GM19035 (cell line): Measurements from ENCODE around the gene ADRM1.

Source experiments
- ATAC-seq: cut with Tn5 transposase; IDR thresholded peaks from one replicate; pipeline ENCODE4 v1.9.1; 2021; ENCODE audit not compliant: unreplicated experiment

Gene ADRM1

DNA sequence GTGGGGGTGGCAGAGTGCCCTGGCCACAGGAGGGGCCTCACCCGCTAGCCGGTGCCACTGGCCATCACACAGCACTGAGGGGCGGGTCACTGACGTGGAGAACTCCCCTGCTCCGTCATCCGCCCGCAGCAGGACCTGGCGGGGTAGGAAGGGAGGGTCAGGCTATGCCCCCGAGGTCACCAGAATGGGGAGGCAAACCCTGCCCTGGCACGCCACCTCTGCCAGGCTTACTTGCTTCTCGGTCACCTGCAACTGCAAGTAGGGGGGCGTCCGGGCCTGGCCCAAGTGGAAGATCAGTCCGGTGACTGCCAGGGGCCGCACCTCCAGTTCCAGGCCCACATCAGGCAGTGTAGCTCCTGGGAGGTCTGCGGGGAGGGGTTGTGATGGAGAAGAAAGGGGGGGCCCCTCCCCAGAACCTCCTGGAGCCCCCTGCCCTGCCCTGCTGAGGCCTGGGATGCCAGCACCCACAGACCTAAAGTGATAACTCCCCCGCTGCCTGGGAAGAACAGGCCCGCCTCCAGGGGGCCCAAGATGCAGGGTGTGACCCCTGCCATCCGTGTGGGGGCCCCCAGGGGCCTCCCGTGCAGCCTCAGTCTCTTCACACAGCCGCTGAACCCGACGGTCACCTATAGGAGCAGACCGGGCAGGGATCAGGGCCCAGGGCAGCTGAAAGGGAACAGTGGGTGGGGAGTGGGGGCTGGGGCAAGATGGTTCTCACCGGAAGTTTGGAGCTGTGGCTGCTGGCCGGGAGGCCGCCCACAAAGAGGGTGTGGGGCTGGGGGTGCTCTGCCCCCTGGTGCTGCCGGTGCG is 7.4 kb downstream of the ADRM1 start:
- ATAC-seq: no peak

- ATAC-seq: no peak
Measured at GRCh38 chr20:62310757-62311121, 7.9 kb downstream of the ADRM1 start.

GRCh38 chr20:62311150-62311549 is 8.4 kb downstream of the ADRM1 start:
- ATAC-seq: no peak

DNA sequence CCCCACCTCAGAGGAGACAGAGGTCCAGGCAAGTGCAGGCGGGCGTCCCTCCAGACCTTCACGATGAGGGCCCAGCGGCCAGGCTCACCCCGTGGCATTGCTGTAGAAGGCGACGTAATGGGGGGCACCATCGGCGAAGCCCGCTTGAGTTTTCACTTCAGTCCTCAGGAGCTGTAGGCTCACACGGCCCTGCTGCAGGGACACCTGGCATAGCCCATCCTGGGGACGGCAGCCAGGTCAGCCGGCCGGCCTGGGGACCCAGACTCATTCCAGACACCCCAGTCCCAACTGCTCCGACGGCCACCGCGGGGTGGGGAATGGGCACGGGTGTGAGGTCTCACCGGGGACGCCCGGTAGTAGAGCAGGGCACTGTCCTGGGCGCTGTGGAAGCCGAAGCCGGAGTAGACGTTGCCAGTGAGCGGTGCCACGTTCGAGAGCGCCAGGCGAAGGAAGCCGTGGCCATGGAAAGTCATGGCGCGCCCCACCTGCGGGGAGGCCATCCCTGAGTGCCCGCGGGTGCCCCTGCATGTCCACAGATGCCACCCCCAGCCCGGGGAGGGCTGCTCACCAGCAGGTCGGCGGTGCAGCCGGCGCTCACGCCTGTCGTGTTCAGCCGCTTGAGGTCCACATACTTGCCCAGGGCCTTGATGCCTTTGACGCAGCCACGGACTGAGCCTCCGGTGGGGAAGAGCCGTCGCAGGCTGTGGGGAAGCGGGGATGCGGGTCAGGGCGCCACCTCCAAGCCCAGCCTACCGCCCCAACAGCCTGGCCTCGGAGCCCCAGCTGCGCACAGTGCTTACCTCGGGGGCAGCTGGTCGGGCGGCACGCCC is 9.2 kb downstream of the ADRM1 start:
- no peak for ATAC-seq

DNA sequence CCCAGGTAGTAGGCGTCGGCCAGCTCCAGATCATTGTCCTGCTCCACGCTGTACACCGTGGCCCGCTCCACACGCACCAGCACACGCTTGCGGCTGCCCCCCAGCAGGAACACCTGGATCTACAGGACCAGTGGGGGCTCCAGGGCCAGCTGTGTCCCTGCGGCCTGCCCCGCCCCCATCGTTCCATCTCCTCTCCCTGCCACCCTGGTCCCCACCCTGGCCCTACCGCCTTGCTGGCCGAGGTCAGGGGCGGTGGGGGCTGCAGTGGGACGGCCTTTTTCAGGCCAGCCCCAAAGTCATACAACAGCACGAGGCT is 9.8 kb downstream of the ADRM1 start:
- no peak for ATAC-seq

DNA sequence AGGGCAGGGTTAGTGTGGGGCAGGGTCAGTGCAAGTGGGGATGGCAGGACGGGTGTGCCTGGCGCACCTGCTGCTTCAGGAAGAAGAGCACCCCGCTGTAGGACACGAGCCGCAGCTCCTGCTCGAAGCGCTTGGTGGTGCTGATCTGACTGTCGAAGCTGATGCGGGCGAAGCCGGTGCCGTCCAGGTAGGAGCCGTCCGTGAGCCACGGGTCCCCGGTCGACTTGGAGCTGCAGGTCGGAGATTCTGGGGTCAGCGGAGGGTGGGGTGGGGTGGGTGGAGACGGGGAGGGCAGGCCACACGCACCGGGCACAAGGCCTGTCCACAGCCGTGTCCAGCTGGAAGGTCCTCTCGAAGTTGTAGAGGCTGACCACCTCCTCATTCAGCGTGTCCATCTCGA is 10.2 kb downstream of the ADRM1 start:
- ATAC-seq: no peak

DNA sequence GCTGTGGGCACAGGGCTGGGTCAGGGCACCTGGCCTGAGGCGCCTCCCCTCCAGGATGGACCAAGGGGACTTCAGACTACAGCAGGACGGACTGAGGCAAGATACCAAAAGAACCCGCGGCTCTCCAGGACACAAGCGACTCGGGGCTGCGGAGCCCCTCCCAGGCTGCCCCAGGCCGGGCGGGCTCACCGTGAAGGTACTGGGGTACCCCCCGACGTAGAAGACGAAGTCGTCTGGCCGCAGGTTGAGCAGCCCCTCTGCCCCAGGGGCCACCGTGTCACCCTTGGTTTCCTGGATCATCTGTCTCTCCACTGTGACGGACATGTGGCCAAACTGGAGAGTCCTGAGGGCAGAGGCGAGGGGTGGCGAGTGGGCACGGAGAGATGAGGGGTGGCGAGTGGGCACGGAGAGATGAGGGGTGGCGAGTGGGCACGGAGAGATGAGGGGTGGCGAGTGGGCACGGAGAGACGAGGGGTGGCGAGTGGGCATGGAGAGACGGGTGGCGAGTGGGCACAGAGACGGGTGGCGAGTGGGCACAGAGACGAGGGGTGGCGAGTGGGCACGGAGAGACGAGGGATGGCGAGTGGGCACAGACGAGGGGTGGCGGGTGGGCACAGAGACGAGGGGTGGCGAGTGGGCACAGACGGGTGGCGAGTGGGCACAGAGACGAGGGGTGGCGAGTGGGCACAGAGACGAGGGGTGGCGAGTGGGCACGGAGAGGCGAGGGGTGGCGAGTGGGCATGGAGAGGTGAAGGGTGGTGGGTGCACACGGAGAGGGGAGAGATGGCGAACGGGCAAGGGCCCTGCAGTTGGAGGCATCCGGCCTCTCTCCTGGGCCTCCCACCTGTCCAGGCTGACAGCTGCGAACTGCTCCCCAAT is 10.9 kb downstream of the ADRM1 start:
- no peak for ATAC-seq

- no peak for ATAC-seq
Measured at GRCh38 chr20:62314339-62314638, 11.5 kb downstream of the ADRM1 start.

DNA sequence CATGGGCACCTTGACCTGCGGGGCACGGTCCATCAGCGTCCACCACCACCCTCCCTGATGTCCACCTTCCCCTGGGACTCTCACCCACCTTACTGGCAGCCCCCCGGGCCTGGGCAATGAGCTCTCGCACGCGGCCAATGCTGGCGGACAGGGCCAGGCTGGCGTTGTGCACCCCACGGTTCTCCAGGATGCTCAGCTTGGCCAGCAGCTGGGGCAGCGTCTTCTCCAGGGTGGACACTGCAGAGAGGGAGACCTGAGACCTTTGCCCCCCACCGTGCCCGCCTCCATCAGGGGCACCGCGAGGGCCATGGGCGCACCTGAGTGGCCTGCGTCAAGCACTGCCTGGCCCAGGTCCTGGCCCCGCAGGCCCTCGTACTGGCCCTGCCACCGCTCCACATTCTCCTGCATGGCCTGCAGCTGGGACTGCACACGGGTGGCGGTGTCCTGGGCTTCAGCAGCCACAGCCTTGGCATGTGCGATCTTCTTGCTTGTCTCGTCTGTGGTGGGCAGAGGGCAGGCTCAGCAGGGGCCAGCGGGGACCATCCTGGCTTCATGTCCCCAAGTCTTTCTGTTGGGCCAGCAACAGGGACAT is 12.0 kb downstream of the ADRM1 start:
- no peak for ATAC-seq

DNA sequence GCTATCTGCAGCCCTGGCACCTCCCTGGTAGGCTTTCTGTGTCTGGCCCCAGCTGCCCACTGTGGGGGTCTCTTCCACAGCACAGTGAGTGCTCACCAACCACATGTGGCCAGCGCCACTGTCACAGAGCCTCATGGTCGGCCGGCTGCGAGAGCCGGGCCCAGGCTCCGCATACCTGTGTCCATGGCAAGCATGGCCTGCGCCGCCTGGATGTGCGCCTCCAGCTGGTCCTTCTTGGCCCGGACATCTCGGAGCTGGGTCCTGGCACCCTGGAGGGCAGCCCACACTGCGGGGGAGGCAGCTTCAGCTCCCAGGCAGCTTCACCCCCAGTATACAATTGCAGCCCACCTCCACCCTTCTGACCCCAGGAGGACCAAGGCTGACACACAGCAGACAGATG is 13.0 kb downstream of the ADRM1 start:
- ATAC-seq: no peak

DNA sequence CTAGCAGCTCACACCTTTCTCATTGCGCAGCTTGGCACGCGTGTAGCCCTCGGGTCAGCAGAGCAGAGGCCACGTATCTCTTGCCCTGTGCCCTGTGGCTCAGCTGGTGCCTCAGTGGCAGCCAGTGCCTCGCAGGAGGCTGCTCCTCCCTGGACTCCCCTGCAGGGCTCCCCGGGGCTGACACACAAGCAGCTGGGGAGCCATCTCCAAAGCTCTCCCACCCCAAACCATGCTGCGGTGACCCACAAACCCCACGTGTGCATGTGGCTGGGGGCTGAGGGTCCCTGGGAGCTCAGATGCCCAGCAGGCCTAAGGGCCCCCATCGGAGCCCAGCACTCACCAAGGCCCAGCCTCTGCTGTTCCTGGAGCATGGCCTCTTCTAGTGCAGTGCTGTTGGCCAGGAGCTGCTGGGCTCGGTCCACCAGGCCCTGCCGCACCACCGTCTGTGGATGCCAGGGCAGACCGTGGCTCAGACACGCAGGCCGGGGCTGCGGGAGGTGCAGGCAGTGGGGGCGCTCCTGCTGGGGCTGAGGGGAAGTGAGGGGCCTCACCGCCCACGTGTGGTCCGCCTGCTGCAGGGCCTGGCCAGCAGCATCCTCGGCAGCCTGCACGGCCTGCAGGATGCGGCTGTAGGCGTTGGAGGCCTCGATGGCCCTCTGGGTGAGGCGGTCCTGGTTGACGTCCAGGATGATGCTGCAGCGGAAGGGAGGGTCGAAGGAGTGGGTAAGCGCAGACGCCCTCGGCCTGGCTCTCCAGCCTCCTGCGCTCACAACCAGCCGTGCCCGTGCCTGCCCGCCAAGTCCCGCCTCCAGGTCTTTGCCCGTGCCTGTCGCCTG is 13.8 kb downstream of the ADRM1 start:
- ATAC-seq: no peak

- ATAC-seq: no peak
Measured at GRCh38 chr20:62317167-62317655, 14.4 kb downstream of the ADRM1 start.

DNA sequence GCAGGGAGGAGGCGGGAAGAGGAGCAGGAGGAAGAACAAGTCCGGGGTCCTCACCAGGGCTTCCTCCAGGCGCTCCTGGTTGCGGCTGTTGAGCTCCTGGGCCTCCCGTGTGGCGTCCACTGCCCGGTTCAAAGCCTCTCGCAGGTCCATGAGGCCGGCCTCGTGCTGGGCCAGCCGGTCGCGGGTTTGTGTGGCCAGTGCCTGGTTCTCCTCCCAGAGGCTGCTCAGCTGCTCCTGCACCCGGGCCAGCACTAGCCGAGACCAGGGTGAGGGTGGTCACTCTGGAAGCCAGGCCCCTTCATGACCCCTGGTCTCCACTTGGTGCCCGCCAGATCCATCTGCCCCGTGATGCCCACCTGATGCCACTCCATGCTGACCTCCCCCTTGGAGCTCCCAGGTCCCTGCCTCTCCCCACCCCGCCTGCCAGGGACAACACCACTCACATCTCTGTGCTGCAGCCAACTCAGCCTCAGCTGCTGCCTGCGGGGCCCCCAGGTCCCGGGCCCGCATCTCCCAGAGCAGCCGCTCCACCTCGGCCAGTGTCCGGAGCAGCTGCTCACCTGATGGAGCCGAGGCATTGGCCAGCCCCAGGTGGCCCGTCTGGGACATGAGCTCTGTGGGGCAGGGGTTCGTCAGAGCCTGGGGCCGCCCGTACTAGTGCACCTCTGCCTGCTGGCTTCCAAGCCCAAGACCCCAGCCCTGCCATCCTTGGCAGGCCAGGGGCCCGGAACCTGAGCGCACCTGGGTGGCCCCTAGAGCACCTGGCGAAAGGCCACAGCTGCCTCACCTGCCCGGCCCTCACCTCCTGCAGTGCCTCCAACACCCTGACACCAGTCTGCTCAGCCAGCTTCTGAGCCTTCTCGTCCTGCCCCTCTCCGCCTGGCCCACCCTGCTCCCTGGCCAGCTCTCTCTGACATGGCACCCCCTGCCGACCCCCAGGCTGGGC is 15.9 kb downstream of the ADRM1 start:
- ATAC-seq: no peak

DNA sequence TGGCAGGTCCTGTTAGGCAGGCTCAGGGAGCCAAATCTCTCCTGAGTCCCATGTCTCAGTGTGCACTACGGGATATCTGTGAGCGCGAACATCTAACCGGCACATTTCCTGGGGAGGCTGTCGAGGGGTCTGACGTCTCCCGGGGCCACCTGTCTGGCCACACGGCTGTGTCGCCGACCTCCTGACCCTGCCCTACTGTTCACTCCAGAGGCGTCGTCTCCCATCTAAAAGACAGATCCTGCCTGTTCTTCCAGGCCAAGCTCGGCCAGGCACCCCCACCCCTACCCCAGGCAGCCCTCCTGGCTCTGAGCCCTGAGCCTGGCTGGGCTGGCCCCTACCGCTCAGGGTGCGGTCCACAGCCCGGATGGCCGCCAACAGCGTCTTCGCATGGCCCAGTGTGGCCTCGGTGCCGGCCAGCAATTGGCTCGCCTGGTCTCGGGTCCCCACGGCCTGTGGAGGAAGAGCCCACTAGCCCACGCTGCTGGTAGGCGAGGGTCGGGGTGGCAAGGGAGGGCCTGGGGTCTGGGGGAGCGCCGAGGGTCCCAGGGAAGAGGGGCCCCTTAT is 16.6 kb downstream of the ADRM1 start:
- ATAC-seq: no peak

DNA sequence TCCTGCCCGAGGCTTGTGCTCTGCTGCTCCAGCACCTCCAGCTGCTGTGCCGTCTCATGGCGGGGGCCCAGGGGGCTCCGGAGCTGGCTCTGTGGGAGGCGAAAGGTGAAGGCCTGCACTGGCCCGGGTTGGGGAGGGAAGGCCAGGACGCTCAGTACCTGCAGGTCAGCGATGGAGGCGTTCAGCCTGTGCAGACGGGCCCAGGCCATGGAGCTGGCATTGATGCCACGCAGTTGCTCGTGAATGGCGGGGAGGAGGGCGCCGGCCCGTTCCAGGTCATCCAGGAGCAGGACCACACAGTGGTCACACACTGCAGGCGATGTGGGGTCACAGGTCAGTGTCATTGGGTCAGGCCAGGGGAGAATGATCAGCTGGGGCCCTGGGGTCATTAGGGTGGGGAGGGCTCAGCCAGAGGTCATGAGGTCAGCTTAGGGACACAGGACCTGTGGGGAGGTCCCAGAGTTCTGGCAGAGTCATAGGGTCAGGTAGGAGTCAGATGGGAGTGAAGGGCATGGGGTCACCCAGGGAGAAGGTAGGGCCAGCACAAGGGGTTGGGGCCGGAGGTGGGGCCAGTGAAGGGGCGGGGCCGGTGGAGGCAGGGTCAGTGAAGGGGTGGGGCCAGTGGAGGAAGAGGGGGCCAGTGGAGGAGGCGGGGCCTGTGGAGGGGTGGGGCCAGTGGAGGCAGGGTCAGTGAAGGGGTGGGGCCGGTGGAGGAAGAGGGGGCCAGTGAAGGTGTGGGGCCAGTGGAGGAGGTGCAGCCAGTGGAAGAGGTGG is 18.0 kb downstream of the ADRM1 start:
- no peak for ATAC-seq

DNA sequence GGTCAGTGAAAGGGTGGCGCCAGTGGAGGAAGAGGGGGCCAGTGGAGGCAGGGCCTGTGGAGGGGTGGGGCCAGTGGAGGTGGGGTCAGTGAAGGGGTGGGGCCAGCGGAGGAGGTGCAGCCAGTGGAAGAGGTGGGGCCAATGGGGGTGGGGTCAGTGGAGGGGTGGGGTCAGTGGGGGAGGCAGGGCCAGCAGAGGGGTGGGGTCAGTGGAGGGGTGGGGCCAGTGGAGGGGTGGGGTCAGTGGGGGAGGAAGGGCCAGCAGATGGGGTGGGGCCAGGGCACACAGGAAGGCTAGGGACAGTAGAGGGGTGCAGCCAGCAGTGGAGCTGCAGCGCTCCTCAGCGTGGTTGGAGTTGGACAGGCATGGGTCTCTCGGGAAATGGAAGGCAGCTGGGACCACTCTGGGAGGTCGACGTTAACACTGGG is 18.7 kb downstream of the ADRM1 start:
- no peak for ATAC-seq

DNA sequence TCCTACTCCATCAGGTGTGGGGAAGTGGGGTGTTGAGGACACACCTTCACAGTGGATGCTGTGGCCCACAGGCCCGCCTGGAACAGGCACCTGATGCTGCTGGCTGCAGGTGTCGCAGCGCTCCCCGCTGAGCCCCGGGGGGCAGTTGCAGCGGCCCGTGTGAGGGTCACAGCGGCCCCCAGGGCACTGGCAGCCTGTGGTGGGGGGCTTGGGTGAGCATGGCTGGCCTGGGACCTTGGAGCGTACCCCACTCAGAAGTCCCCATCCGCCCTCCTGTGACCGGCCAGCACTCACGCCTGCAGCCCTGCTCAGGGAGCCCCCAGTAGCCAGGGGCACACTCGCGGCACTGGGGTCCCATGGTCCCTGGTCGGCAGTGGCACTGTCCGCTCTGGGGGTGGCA is 19.2 kb downstream of the ADRM1 start:
- no peak for ATAC-seq

DNA sequence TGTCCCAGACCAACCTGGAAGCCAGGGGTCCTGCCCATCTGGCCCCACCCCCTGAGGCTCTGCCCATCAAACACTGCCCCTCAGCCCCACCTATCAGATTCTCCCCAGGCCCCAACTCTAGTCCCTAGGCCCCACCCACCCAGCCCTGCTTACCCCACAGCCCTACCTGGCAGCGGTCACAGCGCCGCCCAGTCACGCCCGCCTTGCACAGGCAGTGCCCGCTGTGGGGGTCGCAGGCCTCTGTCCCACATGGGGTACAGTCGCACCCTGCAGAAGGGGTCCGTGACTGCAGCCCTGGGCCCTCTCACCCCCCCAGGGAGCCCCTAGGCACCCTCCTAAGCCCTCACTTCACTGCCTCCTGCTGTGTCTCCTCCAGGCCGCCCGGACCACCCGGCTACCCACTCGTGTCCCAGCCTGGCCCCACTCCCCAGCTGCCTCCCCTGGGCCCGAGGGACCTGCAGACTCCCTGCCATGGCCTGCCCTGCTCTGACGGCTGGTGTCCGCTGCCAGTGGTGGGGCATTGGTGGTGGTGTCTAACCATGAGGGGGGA is 19.8 kb downstream of the ADRM1 start:
- ATAC-seq: no peak
